C1 segment of cervical spinal cord (tissue), 14 donors: ENCODE measurements around the gene MSL3.
A peak's percentile ranks its signal among the peaks of the same experiment; 100 is the strongest.

ENCODE experiments used
- DNase-seq, 14 donors: peaks; one replicate each; lab custom pipeline; 2025; lab: John Stamatoyannopoulos, UW

Gene MSL3

GRCh38 chrX:11759461-11760311, 1.6 kb downstream of the MSL3 start:
- DNase-seq: peak in 12 of 14 donors; percentile 26 to 91 (median 72)

GRCh38 chrX:11760958-11761357, 2.9 kb downstream of the MSL3 start:
- no peak for DNase-seq

GRCh38 chrX:11764602-11765067, 6.6 kb downstream of the MSL3 start:
- DNase-seq: no peak

- DNase-seq: no peak
Observed at GRCh38 chrX:11765449-11765848, 7.4 kb downstream of the MSL3 start.

GRCh38 chrX:11766487-11766886, 8.4 kb downstream of the MSL3 start:
- no peak for DNase-seq

- DNase-seq: peak in 1 of 14 donors; percentile 2
Observed at GRCh38 chrX:11768039-11768438, 10.0 kb downstream of the MSL3 start.

GRCh38 chrX:11770320-11770719, 12.3 kb downstream of the MSL3 start:
- DNase-seq: peak in 7 of 14 donors; percentile 0 to 18 (median 6)

- DNase-seq: no peak
Observed at GRCh38 chrX:11778230-11778629, 20.2 kb downstream of the MSL3 start.

- no peak for DNase-seq
Observed at GRCh38 chrX:11781133-11781532, 23.1 kb downstream of the MSL3 start.

GRCh38 chrX:11781734-11782370, 23.8 kb downstream of the MSL3 start:
- DNase-seq: no peak

- DNase-seq: no peak
Observed at GRCh38 chrX:11784543-11784942, 26.5 kb downstream of the MSL3 start.

- DNase-seq: no peak
Observed at GRCh38 chrX:11786862-11787261, 28.8 kb downstream of the MSL3 start.

- peak in 11 of 14 donors; percentile 1 to 56 (median 26) for DNase-seq
Observed at GRCh38 chrX:11787564-11787963, 29.5 kb downstream of the MSL3 start.

- DNase-seq: no peak
Observed at GRCh38 chrX:11789809-11790208, 31.8 kb downstream of the MSL3 start.

- no peak for DNase-seq
Observed at GRCh38 chrX:11791090-11791489, 33.1 kb downstream of the MSL3 start.

- no peak for DNase-seq
Observed at GRCh38 chrX:11791537-11791936, 33.5 kb downstream of the MSL3 start.

GRCh38 chrX:11792461-11793421, 34.7 kb downstream of the MSL3 start:
- no peak for DNase-seq

GRCh38 chrX:11793734-11794133, 35.7 kb downstream of the MSL3 start:
- DNase-seq: no peak

- DNase-seq: no peak
Observed at GRCh38 chrX:11813341-11813740, 55.3 kb downstream of the MSL3 start.
